GM12875 (cell line): ENCODE data around the gene CES2.
"Not testable (repeated sequence)": the region's sequence is repeated elsewhere in the genome, so short reads cannot be mapped to it uniquely, and the experiment has no call there.

Experiments used
- H3K4me3 ChIP-seq: one replicate; pipeline ENCODE4 v1.5.1; 2011; ENCODE audit warnings: low read depth, low read length, control low read depth
- TF ChIP-seq, protein P1 (sequence below): IDR thresholded peaks from 2 replicates; pipeline ENCODE4 v1.5.1; 2011; ENCODE audit warnings: low read depth, mild to moderate bottlenecking, control low read depth, inconsistent platforms, low read length, moderate library complexity, borderline replicate concordance; ENCODE audit not compliant: insufficient read depth

Gene CES2

DNA sequence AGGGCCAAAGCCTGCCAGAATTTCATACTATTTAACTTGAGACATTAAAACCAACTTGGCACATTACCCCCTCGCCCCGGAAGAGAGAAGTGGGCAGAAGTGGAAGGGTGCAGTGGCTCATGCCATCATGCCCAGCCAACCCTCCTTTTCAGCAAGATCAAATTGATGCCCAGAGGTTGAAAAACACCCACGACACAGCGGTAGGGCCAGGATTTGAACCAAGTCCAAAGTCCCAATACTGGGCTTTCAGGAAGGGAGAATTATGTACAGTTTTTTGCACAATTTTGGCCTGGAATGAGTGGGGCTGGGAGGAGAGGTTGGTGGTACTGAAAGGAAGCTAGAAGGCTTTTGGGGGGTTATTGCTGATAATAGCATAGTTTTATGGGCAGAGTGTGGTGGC lies 44.0 kb upstream of the CES2 start:
- TF ChIP-seq, protein P1, sequence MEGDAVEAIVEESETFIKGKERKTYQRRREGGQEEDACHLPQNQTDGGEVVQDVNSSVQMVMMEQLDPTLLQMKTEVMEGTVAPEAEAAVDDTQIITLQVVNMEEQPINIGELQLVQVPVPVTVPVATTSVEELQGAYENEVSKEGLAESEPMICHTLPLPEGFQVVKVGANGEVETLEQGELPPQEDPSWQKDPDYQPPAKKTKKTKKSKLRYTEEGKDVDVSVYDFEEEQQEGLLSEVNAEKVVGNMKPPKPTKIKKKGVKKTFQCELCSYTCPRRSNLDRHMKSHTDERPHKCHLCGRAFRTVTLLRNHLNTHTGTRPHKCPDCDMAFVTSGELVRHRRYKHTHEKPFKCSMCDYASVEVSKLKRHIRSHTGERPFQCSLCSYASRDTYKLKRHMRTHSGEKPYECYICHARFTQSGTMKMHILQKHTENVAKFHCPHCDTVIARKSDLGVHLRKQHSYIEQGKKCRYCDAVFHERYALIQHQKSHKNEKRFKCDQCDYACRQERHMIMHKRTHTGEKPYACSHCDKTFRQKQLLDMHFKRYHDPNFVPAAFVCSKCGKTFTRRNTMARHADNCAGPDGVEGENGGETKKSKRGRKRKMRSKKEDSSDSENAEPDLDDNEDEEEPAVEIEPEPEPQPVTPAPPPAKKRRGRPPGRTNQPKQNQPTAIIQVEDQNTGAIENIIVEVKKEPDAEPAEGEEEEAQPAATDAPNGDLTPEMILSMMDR, result no peak
- H3K4me3 ChIP-seq, result no peak overlapping the region

DNA sequence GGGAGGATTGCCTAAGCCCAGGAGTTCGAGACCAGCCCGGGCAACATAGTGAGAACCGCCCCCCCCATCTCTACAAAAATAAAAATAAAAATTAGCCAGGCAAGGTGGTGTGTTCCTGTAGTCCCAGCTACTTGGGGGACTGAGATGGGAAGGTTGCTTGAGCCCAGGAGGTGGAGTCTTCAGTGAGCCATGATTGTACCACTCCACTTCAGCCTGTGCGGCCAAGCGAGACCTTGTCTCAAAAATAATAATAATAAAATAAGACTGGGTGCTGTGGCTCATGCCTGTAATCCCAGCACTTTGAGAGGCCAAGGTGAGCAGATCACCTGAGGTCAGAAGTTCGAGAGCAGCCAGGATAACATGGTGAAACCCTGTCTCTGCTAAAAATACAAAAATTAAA lies 43.5 kb upstream of the CES2 start:
- TF ChIP-seq, protein P1, result no peak
- no peak overlapping the region for H3K4me3 ChIP-seq

DNA sequence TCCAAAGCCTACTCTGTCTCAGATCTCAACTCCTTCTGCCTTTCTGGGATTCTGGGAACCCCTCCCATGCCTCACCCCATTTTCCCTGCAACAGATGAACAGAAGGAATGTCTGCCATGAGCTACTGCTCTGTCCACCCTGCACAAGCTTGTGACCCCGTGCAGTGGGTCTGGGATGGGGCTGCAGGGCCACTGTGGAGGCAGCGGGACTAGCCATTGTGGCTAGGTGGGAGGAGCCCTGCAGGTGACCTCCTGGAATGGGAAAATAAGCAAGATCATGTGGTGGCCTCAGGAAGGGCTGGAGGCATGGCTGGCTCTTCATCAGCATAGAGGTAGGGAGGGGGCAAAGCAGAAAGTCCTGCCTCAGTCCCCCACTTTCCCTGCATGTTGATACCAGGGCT lies 41.3 kb upstream of the CES2 start:
- TF ChIP-seq, protein P1, result no peak

DNA sequence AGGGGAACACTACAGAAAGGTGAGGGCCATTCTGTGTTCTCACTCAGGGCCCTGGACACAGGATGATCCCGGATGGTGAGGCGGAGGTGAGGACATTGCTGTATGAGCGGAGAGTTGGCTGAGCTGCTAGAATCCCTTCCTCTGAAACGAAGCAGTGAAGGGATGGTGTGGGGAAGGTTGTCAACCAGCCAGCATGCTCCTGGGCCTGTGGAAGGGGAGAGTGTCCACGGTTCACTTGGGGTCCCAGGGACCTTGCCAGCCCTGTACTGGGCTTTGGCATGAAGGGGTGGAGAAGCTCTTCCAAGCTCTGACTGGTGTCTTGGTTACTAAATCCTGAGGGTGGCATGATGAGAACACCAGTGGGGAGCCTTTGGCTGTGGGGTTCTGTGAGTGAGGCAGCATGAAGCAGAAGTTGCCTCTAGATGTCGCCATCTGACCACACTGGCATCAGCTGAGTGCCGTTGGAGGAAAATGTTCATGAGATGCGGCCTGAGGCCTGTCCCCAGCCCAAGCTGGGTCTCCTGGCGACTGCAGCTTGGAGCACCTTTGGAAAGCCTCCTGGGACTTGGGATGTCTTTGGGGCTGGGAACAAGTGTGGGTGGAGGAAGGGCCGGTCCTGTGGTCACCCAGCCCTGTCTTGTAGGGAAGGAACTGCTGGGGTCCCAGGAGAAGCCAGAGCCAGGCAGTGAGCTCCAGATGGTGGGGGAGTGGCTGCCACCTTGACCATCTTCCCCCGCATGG lies 40.2 kb upstream of the CES2 start:
- TF ChIP-seq, protein P1, result peak; percentile 92
- H3K4me3 ChIP-seq, result no peak overlapping the region

More for the DNA sequence above, 41.3 kb upstream of the CES2 start:
- no peak overlapping the region for H3K4me3 ChIP-seq

DNA sequence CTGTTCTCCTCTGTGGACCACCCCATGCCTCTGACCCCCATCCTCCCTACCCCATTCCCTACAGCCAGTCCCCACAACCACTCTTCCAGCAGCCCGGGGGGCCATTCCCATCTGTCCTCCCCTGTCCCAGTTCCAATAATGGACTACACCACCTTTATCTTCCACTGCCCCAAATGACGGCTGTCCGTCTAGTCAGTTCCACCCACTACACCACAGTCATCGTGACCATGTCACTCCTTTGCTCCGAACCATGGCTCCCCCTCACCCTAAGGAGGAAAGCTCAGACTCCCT lies 39.7 kb upstream of the CES2 start:
- TF ChIP-seq, protein P1, result no peak

DNA sequence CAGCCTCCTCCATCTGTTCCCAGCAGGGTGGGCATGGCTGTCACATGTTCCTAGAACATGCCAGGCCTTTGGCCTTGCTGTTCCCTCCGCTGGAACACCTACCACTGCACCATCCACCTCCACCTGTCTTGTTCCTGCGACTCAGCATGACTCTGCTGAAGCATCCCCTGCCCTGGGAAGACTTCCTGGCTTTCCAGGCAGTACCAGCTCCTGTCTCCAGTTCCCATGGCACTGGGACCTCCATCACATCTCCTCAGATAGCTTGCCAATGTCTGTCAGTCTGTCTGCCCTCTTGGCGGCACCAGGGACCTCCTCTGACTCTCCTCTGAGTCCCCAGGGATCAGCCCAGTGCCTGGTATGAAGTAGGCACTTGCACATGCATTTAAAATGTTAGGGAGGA lies 39.3 kb upstream of the CES2 start:
- no peak overlapping the region for H3K4me3 ChIP-seq
- TF ChIP-seq, protein P1, result no peak

More for the DNA sequence above, 39.7 kb upstream of the CES2 start:
- no peak overlapping the region for H3K4me3 ChIP-seq

DNA sequence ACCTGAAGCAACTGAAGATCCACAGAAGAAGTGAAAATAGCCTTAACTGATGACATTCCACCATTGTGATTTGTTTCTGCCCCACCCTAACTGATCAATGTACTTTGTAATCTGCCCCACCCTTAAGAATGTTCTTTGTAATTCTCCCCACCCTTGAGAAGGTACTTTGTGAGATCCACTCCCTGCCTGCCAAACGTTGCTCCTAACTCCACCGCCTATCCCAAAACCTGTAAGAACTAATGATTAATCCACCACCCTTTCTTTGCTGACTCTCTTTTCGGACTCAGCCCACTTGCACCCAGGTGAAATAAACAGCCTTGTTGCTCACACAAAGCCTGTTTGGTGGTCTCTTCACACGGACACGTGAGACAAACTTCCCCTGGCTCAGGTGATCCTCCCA lies 38.6 kb upstream of the CES2 start:
- H3K4me3 ChIP-seq, result not testable (repeated sequence)
